H9 (cell line): ENCODE data around the gene MCM10. TPM values are rescaled to one million over a fixed set of nuclear protein-coding genes. Genes with fewer than 3 reads are reported as not detected.

Experiments
- DNase-seq: peaks from one replicate; pipeline ENCODE4 v3.0.0-alpha.2; 2017
- H2AFZ ChIP-seq: one replicate; pipeline ENCODE4 v1.6.1; 2013; ENCODE audit warnings: mild to moderate bottlenecking, low read length, control low read depth, moderate library complexity
- H2AK5ac ChIP-seq: 2 replicates; pipeline ENCODE4 v1.6.1; 2013; ENCODE audit warnings: low read length, control low read depth, mixed read lengths; ENCODE audit not compliant: insufficient read length
- H2BK120ac ChIP-seq: one replicate; pipeline ENCODE4 v1.6.1; 2013; ENCODE audit warnings: low read depth, mild to moderate bottlenecking, low read length, control low read depth, inconsistent platforms; ENCODE audit not compliant: poor library complexity, severe bottlenecking
- H2BK12ac ChIP-seq: 2 replicates; pipeline ENCODE4 v1.6.1; 2013; ENCODE audit warnings: low read length, control low read depth, mixed read lengths, low read depth; ENCODE audit not compliant: insufficient read length
- H2BK15ac ChIP-seq: 2 replicates; pipeline ENCODE4 v1.6.1; 2013; ENCODE audit warnings: low read depth, low read length, control low read depth
- H2BK20ac ChIP-seq: one replicate; pipeline ENCODE4 v1.6.1; 2013; ENCODE audit warnings: low read depth, mild to moderate bottlenecking, low read length, control low read depth, inconsistent platforms; ENCODE audit not compliant: poor library complexity, severe bottlenecking
- H2BK5ac ChIP-seq: 2 replicates; pipeline ENCODE4 v1.6.1; 2013; ENCODE audit warnings: low read length, control low read depth, mixed read lengths; ENCODE audit not compliant: insufficient read length
- H3K14ac ChIP-seq: 2 replicates; pipeline ENCODE4 v1.6.1; 2013; ENCODE audit warnings: low read length, control low read depth; ENCODE audit not compliant: insufficient read depth
- H3K18ac ChIP-seq: 2 replicates; pipeline ENCODE4 v1.6.1; 2013; ENCODE audit warnings: low read depth, mild to moderate bottlenecking, mixed read lengths, low read length, control low read depth; ENCODE audit not compliant: insufficient read length
- H3K23ac ChIP-seq: 2 replicates; pipeline ENCODE4 v1.6.1; 2013; ENCODE audit warnings: low read length, control low read depth, mixed read lengths, low read depth; ENCODE audit not compliant: insufficient read length
- H3K23me2 ChIP-seq: 2 replicates; pipeline ENCODE4 v1.6.1; 2013; ENCODE audit warnings: low read depth, mild to moderate bottlenecking, mixed read lengths, low read length, control low read depth; ENCODE audit not compliant: insufficient read length, poor library complexity, severe bottlenecking
- H3K27ac ChIP-seq: 2 replicates; pipeline ENCODE4 v1.5.1; 2013; ENCODE audit warnings: low read length, control low read depth, mixed read lengths, low read depth; ENCODE audit not compliant: insufficient read length
- H3K27me3 ChIP-seq: 2 replicates; pipeline ENCODE4 v1.6.1; 2013; ENCODE audit warnings: low read length, control low read depth, inconsistent platforms; ENCODE audit not compliant: insufficient read depth
- H3K4ac ChIP-seq: 2 replicates; pipeline ENCODE4 v1.6.1; 2013; ENCODE audit warnings: low read depth, mild to moderate bottlenecking, control low read depth, inconsistent platforms, low read length, moderate library complexity
- H3K4me1 ChIP-seq: 2 replicates; pipeline ENCODE4 v1.6.1; 2013; ENCODE audit warnings: low read length, control low read depth, inconsistent platforms; ENCODE audit not compliant: insufficient read depth
- H3K4me2 ChIP-seq: 2 replicates; pipeline ENCODE4 v1.6.1; 2013; ENCODE audit warnings: low read length, control low read depth, mixed read lengths; ENCODE audit not compliant: insufficient read length, insufficient read depth
- H3K56ac ChIP-seq: 2 replicates; pipeline ENCODE4 v1.6.1; 2013; ENCODE audit warnings: low read depth, mild to moderate bottlenecking, mixed read lengths, low read length, control low read depth; ENCODE audit not compliant: insufficient read length
- H3K79me1 ChIP-seq: 2 replicates; pipeline ENCODE4 v1.6.1; 2013; ENCODE audit warnings: low read depth, mild to moderate bottlenecking, moderate library complexity, low read length, control low read depth, inconsistent platforms; ENCODE audit not compliant: insufficient read depth, poor library complexity, severe bottlenecking
- H3K79me2 ChIP-seq: 2 replicates; pipeline ENCODE4 v1.6.1; 2013; ENCODE audit warnings: low read length, control low read depth, inconsistent platforms; ENCODE audit not compliant: insufficient read depth
- H3K9ac ChIP-seq: 2 replicates; pipeline ENCODE4 v1.6.1; 2013; ENCODE audit warnings: low read length, control low read depth, mixed read lengths; ENCODE audit not compliant: insufficient read length; ENCODE audit errors: extremely low read depth
- H3K9me3 ChIP-seq: one replicate; pipeline ENCODE4 v1.6.1; 2013; ENCODE audit warnings: low read depth, low read length, inconsistent platforms; ENCODE audit not compliant: control insufficient read depth
- H3T11ph ChIP-seq: one replicate; pipeline ENCODE4 v1.6.1; 2013; ENCODE audit warnings: mild to moderate bottlenecking, low read length, control low read depth, inconsistent platforms
- H4K20me1 ChIP-seq: one replicate; pipeline ENCODE4 v1.6.1; 2013; ENCODE audit not compliant: control insufficient read depth, insufficient read length, insufficient read depth
- H4K5ac ChIP-seq: 2 replicates; pipeline ENCODE4 v1.6.1; 2013; ENCODE audit warnings: low read depth, mild to moderate bottlenecking, mixed read lengths, low read length, control low read depth; ENCODE audit not compliant: insufficient read length
- H4K8ac ChIP-seq: replicated peaks from 2 replicates; pipeline ENCODE4 v1.6.1; 2013; ENCODE audit warnings: low read length, control low read depth, mixed read lengths, low read depth; ENCODE audit not compliant: insufficient read length
- H4K91ac ChIP-seq: 2 replicates; pipeline ENCODE4 v1.6.1; 2013; ENCODE audit warnings: low read depth, mild to moderate bottlenecking, moderate library complexity, mixed read lengths, low read length, control low read depth; ENCODE audit not compliant: insufficient read length
- H3K27ac Mint-ChIP-seq, 3 experiments: 2 replicates in 2 of 3; 3 replicates in 1 of 3; pipeline ENCODE4 v1.8.0; 2020 to 2021; ENCODE audit warnings: mixed read lengths in 3 of 3, mild to moderate bottlenecking in 1 of 3, moderate library complexity in 1 of 3
- H3K27me3 Mint-ChIP-seq: 2 replicates; pipeline ENCODE4 v1.8.0; 2021; ENCODE audit warnings: low read depth, mild to moderate bottlenecking, moderate library complexity, mixed read lengths
- H3K36me3 Mint-ChIP-seq, 3 experiments: 2 replicates in 2 of 3; 3 replicates in 1 of 3; pipeline ENCODE4 v1.8.0; 2020 to 2021; ENCODE audit warnings: low read depth in 3 of 3, mixed read lengths in 3 of 3; ENCODE audit not compliant: insufficient read depth in 1 of 3
- H3K4me1 Mint-ChIP-seq, 2 experiments: 2 replicates each; pipeline ENCODE4 v1.8.0; 2020; ENCODE audit warnings: mixed read lengths in 2 of 2
- H3K4me3 Mint-ChIP-seq, 2 experiments: 2 replicates in 1 of 2; 3 replicates in 1 of 2; pipeline ENCODE4 v1.8.0; 2020 to 2021; ENCODE audit warnings: mild to moderate bottlenecking in 2 of 2, mixed read lengths in 2 of 2, moderate library complexity in 1 of 2
- H3K9me3 Mint-ChIP-seq, 2 experiments: 2 replicates in 1 of 2; 3 replicates in 1 of 2; pipeline ENCODE4 v1.8.0; 2020; ENCODE audit warnings: mild to moderate bottlenecking in 2 of 2, mixed read lengths in 2 of 2, moderate library complexity in 1 of 2
- CTCF ChIP-seq: fragments of 200-600 bp; sonication (generic); conservative IDR thresholded peaks from 3 replicates; pipeline ENCODE4 v1.8.0; 2021; ENCODE audit warnings: antibody characterized with exemption, mild to moderate bottlenecking
- WGBS: extraction: QIAGEN DNeasy Blood & Tissue Kit; methylation state at CpG from one replicate; pipeline ENCODE4 v1.1.7; 2013; ENCODE audit warnings: missing lambda C conversion rate, low lambda C conversion rate, mixed read lengths; ENCODE audit not compliant: insufficient read length; ENCODE audit errors: extremely low coverage; 5-methylcytosine and 5-hydroxymethylcytosine counted together
- total RNA-seq: library from RNA; stranded (reverse); gene quantifications from 2 replicates; pipeline ENCODE4 v1.2.1, GENCODE V29; 2021

Gene MCM10
- total RNA-seq, 1 experiment from 2014 or later, result 67.4 TPM

DNA sequence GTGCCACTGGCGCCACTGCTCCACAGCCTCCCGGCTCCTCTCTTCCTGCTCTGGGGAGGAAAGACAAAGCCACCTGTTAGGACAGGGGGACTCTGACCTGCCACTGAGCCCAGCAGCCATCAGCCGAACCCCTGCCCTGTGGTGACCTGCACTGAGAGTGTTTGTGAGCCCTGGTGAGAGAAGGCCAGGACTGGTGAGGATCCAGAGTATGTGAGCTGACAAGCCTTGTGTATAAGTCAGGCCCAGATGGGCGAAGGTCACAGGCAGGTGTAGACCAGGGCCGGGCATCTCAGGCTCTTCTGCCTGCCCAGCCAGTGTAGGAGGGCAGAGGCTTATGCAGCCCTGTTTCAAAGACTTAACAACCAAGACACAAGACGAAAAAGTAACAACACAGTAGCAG, 60.8 kb downstream of the MCM10 start:
- no peak overlapping the region for H3K9ac ChIP-seq
- no CpG with 5 or more reads among the region's 6 CpGs for WGBS

More for the DNA sequence above, 60.8 kb downstream of the MCM10 start:
- no peak overlapping the region for H3T11ph ChIP-seq
- no peak overlapping the region for H3K4me2 ChIP-seq
- no peaks in the 10 kb centered on the region for H3K9me3 ChIP-seq
- no peaks in the 10 kb centered on the region for H3K9me3 Mint-ChIP-seq
- no peak overlapping the region for H3K4ac ChIP-seq
- no peak overlapping the region; a peak in 1 of 7 replicates for H3K27ac Mint-ChIP-seq
- no peaks in the 10 kb centered on the region for H3K27me3 ChIP-seq
- no peak overlapping the region for H2AK5ac ChIP-seq
- no peak overlapping the region for H3K4me3 Mint-ChIP-seq
- H3K4me1 ChIP-seq, result peaks cover 3% of the 10 kb centered on the region; the same call in 1 of the 2 replicates
- H2BK120ac ChIP-seq, result no peak overlapping the region
- H3K23ac ChIP-seq, result no peak overlapping the region
- no peak for DNase-seq
- no peaks in the 10 kb centered on the region for H3K23me2 ChIP-seq
- no peaks in the 10 kb centered on the region for H3K79me2 ChIP-seq
- no peaks in the 10 kb centered on the region; the same call in 1 of the 2 replicates for H3K27me3 Mint-ChIP-seq
- H3K27ac ChIP-seq, result no peak overlapping the region
- no peak overlapping the region for H3K56ac ChIP-seq
- H4K20me1 ChIP-seq, result no peaks in the 10 kb centered on the region
- H3K4me1 Mint-ChIP-seq, result peaks cover 8 to 12% of the 10 kb centered on the region in 2 experiments
- no peak overlapping the region for H2BK12ac ChIP-seq
- TF ChIP-seq CTCF, result no peak
- H2BK5ac ChIP-seq, result no peak overlapping the region
- no peaks in the 10 kb centered on the region for H3K36me3 Mint-ChIP-seq
- H3K79me1 ChIP-seq, result no peaks in the 10 kb centered on the region
- H2AFZ ChIP-seq, result no peak overlapping the region
- no peak overlapping the region for H4K8ac ChIP-seq
- H3K18ac ChIP-seq, result no peak overlapping the region
- H2BK15ac ChIP-seq, result no peak overlapping the region
- no peak overlapping the region for H4K91ac ChIP-seq
- no peak overlapping the region for H3K14ac ChIP-seq
- H4K5ac ChIP-seq, result no peak overlapping the region
- H2BK20ac ChIP-seq, result no peak overlapping the region
